Posterior cingulate gyrus (tissue), 11 donors: Measurements from ENCODE around the gene SMAD6.
"Not testable (repeated sequence)": the region's sequence is repeated elsewhere in the genome, so short reads cannot be mapped to it uniquely, and the experiment has no call there.

Experiments used
- DNase-seq, 10 donors: peaks; one replicate each; pipeline versions ENCODE4 v3.0.0 to v3.0.0-alpha.2; 2020 to 2021; ENCODE audit warnings: mixed read lengths in 3 of 10
- intact Hi-C: fragments of 100-400 bp; cut with DNase I; formaldehyde crosslinking; loops from one replicate; pipeline ENCODE4 v1.15.1; 2023

The SMAD6 gene

GRCh38 chr15:66674756-66675155 lies 27.3 kb upstream of the SMAD6 start:
- no peak for DNase-seq

GRCh38 chr15:66675446-66675845 lies 26.6 kb upstream of the SMAD6 start:
- DNase-seq, result no peak
- intact Hi-C loops, result no loop called here

More at GRCh38 chr15:66674756-66675155, 27.3 kb upstream of the SMAD6 start:
- intact Hi-C loops, result no loop called here

- intact Hi-C loops, result no loop called here
These were observed 24.7 kb upstream of the SMAD6 start for GRCh38 chr15:66677336-66677735.

GRCh38 chr15:66679061-66679656 lies 22.9 kb upstream of the SMAD6 start:
- intact Hi-C loops, result no loop called here
- no peak for DNase-seq

More at GRCh38 chr15:66677336-66677735, 24.7 kb upstream of the SMAD6 start:
- no peak for DNase-seq

GRCh38 chr15:66679657-66680108 lies 22.4 kb upstream of the SMAD6 start:
- intact Hi-C loops, result no loop called here
- no peak for DNase-seq

- intact Hi-C loops, result no loop called here
- no peak for DNase-seq
These were observed 21.5 kb upstream of the SMAD6 start for GRCh38 chr15:66680502-66680901.

GRCh38 chr15:66681395-66681794 lies 20.6 kb upstream of the SMAD6 start:
- intact Hi-C loops, result no loop called here
- no peak for DNase-seq

- intact Hi-C loops, result no loop called here
- no peak for DNase-seq
These were observed 19.8 kb upstream of the SMAD6 start for GRCh38 chr15:66682246-66682645.

GRCh38 chr15:66682865-66683264 lies 19.2 kb upstream of the SMAD6 start:
- no peak for DNase-seq
- intact Hi-C loops, result no loop called here

- DNase-seq, result no peak
- intact Hi-C loops, result no loop called here
These were observed 17.8 kb upstream of the SMAD6 start for GRCh38 chr15:66684136-66684681.

- no peak for DNase-seq
- intact Hi-C loops, result no loop called here
These were observed 16.3 kb upstream of the SMAD6 start for GRCh38 chr15:66685638-66686150.

- DNase-seq, result peak in 1 of 10 donors; percentile 2
- intact Hi-C loops, result not testable (repeated sequence)
These were observed 11.1 kb upstream of the SMAD6 start for GRCh38 chr15:66690912-66691311.

GRCh38 chr15:66691727-66692126 lies 10.3 kb upstream of the SMAD6 start:
- intact Hi-C loops, result no loop called here
- DNase-seq, result peak in 1 of 10 donors; percentile 8

- peak in 1 of 10 donors; percentile 17 for DNase-seq
- intact Hi-C loops, result no loop called here
These were observed 9.6 kb upstream of the SMAD6 start for GRCh38 chr15:66692391-66692790.

- intact Hi-C loops, result no loop called here
- peak in 1 of 10 donors; percentile 10 for DNase-seq
These were observed 9.0 kb upstream of the SMAD6 start for GRCh38 chr15:66692808-66693596.

GRCh38 chr15:66696770-66697169 lies 5.3 kb upstream of the SMAD6 start:
- DNase-seq, result no peak
- intact Hi-C loops, result no loop called here

GRCh38 chr15:66698318-66698961 lies 3.6 kb upstream of the SMAD6 start:
- DNase-seq, result peak in 6 of 10 donors; percentile 34 to 90 (median 49)
- intact Hi-C loops, result no loop called here

- intact Hi-C loops, result no loop called here
- DNase-seq, result peak in 1 of 10 donors; percentile 22
These were observed 3.1 kb upstream of the SMAD6 start for GRCh38 chr15:66698971-66699370.

GRCh38 chr15:66700412-66700801 lies 1.6 kb upstream of the SMAD6 start:
- DNase-seq, result no peak
- intact Hi-C loops, result loop anchor here (5.0 kb wide), 1 partner anchor 83 kb away; no protein-coding TSS in a partner anchor

- peak; percentile 58 to 95 (median 74) for DNase-seq
- intact Hi-C loops, result loop anchor here (5.0 kb wide), 1 partner anchor 84 kb away; no protein-coding TSS in a partner anchor
These were observed 1.1 kb upstream of the SMAD6 start for GRCh38 chr15:66700802-66701421.
